IMR-90 (cell line): ENCODE data around the gene SARDH. TPM values are rescaled to one million over a fixed set of nuclear protein-coding genes. Genes with fewer than 3 reads are reported as not detected.

ENCODE experiments used
- ATAC-seq: fragments of 200-7000 bp; cut with Tn5 transposase; 2 replicates; pipeline ENCODE4 v1.9.1; 2020; ENCODE audit warnings: low read depth, mild to moderate bottlenecking, moderate library complexity
- BruUV-seq: library from RNA; stranded (reverse); fragments of 400-500 nt; replicated peaks from 2 replicates; lab custom pipeline; 2021; lab: Mats Ljungman, UMichigan
- CTCF ChIA-PET: fragments of 300-600 bp; formaldehyde crosslinking; extraction: SDS; loops from one replicate; lab custom pipeline; 2021; ENCODE audit warnings: antibody characterized with exemption; lab: Yijun Ruan, JAX
- POLR2A ChIA-PET: fragments of 300-600 bp; sonication (Branson Sonifier 250); formaldehyde crosslinking; loops from one replicate; lab custom pipeline; 2022; ENCODE audit warnings: antibody characterized with exemption; ENCODE audit not compliant: unreplicated experiment; lab: Charles Lee
- DNase-seq: peaks from one replicate; pipeline ENCODE4 v3.0.0; 2013
- H2AFZ ChIP-seq: replicated peaks from 2 replicates; pipeline ENCODE3; 2013; ENCODE audit warnings: low read length, mild to moderate bottlenecking; ENCODE audit not compliant: poor library complexity
- H2AK5ac ChIP-seq: 2 replicates; pipeline ENCODE4 v1.6.1; 2013; ENCODE audit warnings: low read depth, low read length, inconsistent platforms
- H2AK9ac ChIP-seq: replicated peaks from 2 replicates; pipeline ENCODE3; 2013; ENCODE audit warnings: mild to moderate bottlenecking, low read depth, low read length, moderate library complexity; ENCODE audit not compliant: poor library complexity
- H2BK120ac ChIP-seq: 2 replicates; pipeline ENCODE4 v1.6.1; 2013; ENCODE audit warnings: low read depth, low read length, inconsistent platforms
- H2BK15ac ChIP-seq: 3 replicates; pipeline ENCODE4 v1.6.1; 2013; ENCODE audit warnings: low read depth, low read length, inconsistent platforms
- H2BK20ac ChIP-seq: 2 replicates; pipeline ENCODE4 v1.6.1; 2013; ENCODE audit warnings: low read depth, mild to moderate bottlenecking, inconsistent platforms, low read length, moderate library complexity
- H2BK5ac ChIP-seq: 2 replicates; pipeline ENCODE4 v1.6.1; 2013; ENCODE audit warnings: mild to moderate bottlenecking, low read depth, low read length, inconsistent platforms; ENCODE audit not compliant: poor library complexity, severe bottlenecking
- H3K14ac ChIP-seq: replicated peaks from 2 replicates; pipeline ENCODE4 v1.6.1; 2013; ENCODE audit warnings: low read depth, low read length, inconsistent platforms
- H3K18ac ChIP-seq: 2 replicates; pipeline ENCODE4 v1.6.1; 2013; ENCODE audit warnings: low read depth, low read length, control low read depth
- H3K23ac ChIP-seq: 2 replicates; pipeline ENCODE4 v1.6.1; 2013; ENCODE audit warnings: low read depth, low read length, inconsistent platforms
- H3K27ac ChIP-seq: 2 replicates; pipeline ENCODE4 v1.5.1; 2013; ENCODE audit warnings: mild to moderate bottlenecking, control low read depth, low read length; ENCODE audit not compliant: insufficient read depth
- H3K27me3 ChIP-seq: 2 replicates; pipeline ENCODE4 v1.6.1; 2013; ENCODE audit warnings: low read length; ENCODE audit not compliant: control insufficient read depth, insufficient read depth
- H3K36me3 ChIP-seq: 2 replicates; pipeline ENCODE4 v1.6.1; 2013; ENCODE audit warnings: low read length, mixed read lengths; ENCODE audit not compliant: control insufficient read depth, insufficient read depth
- H3K4ac ChIP-seq: 2 replicates; pipeline ENCODE4 v1.6.1; 2013; ENCODE audit warnings: low read depth, low read length, inconsistent platforms
- H3K4me1 ChIP-seq: 2 replicates; pipeline ENCODE4 v1.6.1; 2013; ENCODE audit warnings: low read length, mixed read lengths; ENCODE audit not compliant: control insufficient read depth, insufficient read depth
- H3K4me2 ChIP-seq: 2 replicates; pipeline ENCODE4 v1.6.1; 2013; ENCODE audit warnings: low read depth, mild to moderate bottlenecking, control low read depth, low read length, moderate library complexity
- H3K4me3 ChIP-seq: 2 replicates; pipeline ENCODE4 v1.5.1; 2013; ENCODE audit warnings: low read depth, mild to moderate bottlenecking, control low read depth, low read length, moderate library complexity; ENCODE audit not compliant: insufficient read depth
- H3K56ac ChIP-seq: 2 replicates; pipeline ENCODE4 v1.6.1; 2013; ENCODE audit warnings: low read length, inconsistent platforms; ENCODE audit not compliant: insufficient read depth; ENCODE audit errors: extremely low read depth
- H3K79me1 ChIP-seq, 2 experiments: 2 replicates each; pipeline ENCODE4 v1.6.1; 2013; ENCODE audit warnings: low read length in 2 of 2, inconsistent platforms in 1 of 2, low read depth in 1 of 2
- H3K9ac ChIP-seq: 2 replicates; pipeline ENCODE4 v1.6.1; 2013; ENCODE audit warnings: low read depth, low read length, control low read depth
- H3K9me1 ChIP-seq: 2 replicates; pipeline ENCODE4 v1.6.1; 2013; ENCODE audit warnings: low read length, inconsistent platforms; ENCODE audit not compliant: insufficient read depth
- H3K9me3 ChIP-seq: 2 replicates; pipeline ENCODE4 v1.6.1; 2013; ENCODE audit warnings: low read length; ENCODE audit not compliant: control insufficient read depth, insufficient read depth
- H4K20me1 ChIP-seq: 2 replicates; pipeline ENCODE4 v1.6.1; 2013; ENCODE audit warnings: low read length, inconsistent platforms; ENCODE audit not compliant: insufficient read depth
- H4K5ac ChIP-seq: 2 replicates; pipeline ENCODE4 v1.6.1; 2013; ENCODE audit warnings: mild to moderate bottlenecking, low read depth, low read length, control low read depth
- H4K8ac ChIP-seq, 2 experiments: 2 replicates each; pipeline ENCODE4 v1.6.1; 2013; ENCODE audit warnings: low read depth in 2 of 2, low read length in 2 of 2, control low read depth in 1 of 2, inconsistent platforms in 1 of 2
- H4K91ac ChIP-seq: 2 replicates; pipeline ENCODE4 v1.6.1; 2013; ENCODE audit warnings: low read depth, low read length, inconsistent platforms; ENCODE audit not compliant: insufficient read depth
- CHD1 ChIP-seq: IDR thresholded peaks from 2 replicates; pipeline ENCODE4 v1.6.1; 2012; ENCODE audit warnings: low read depth, low read length, improper control_type of control experiment
- ELK1 ChIP-seq: fragments of 150-350 bp; IDR thresholded peaks from 2 replicates; pipeline ENCODE4 v1.6.1; 2016; ENCODE audit warnings: low read depth, mild to moderate bottlenecking, low read length, moderate library complexity, borderline replicate concordance
- POLR2A ChIP-seq: IDR thresholded peaks from 2 replicates; pipeline ENCODE4 v1.6.1; 2012; ENCODE audit warnings: mild to moderate bottlenecking, low read depth, low read length
- WGBS, 2 experiments: methylation state at CpG; one replicate each; pipeline versions ENCODE4 v1.1.5 to v1.1.7; 2013; ENCODE audit warnings: missing lambda C conversion rate in 2 of 2; ENCODE audit not compliant: insufficient read length in 1 of 2; ENCODE audit errors: extremely low coverage in 2 of 2; 5-methylcytosine and 5-hydroxymethylcytosine counted together
- dilution Hi-C: fragments of 300-500 bp; cut with HindIII; formaldehyde crosslinking; loops from one replicate; pipeline ENCODE4 v1.14.3; 2018; ENCODE audit warnings: low sequenced_read_pairs; ENCODE audit not compliant: unreplicated experiment
- in situ Hi-C: fragments of 300-500 bp; cut with MboI; formaldehyde crosslinking; loops from 3 replicates; pipeline ENCODE4 v1.14.3; 2019; ENCODE audit warnings: low sequenced_read_pairs, inconsistent platforms, mixed read lengths
- intact Hi-C: fragments of 100-400 bp; cut with micrococcal nuclease; formaldehyde crosslinking; loops from 2 replicates; pipeline ENCODE4 v1.10.0; 2022
- polyA plus RNA-seq, 3 experiments: library from polyadenylated mRNA; depleted of rRNA; stranded (reverse); fragments of >200 nt; gene quantifications; 2 replicates each; pipeline ENCODE4 v1.2.3, GENCODE V29; 2012; ENCODE audit warnings: low replicate concordance in 1 of 3
- total RNA-seq: library from RNA; depleted of rRNA; stranded (reverse); fragments of >200 nt; gene quantifications from 2 replicates; pipeline ENCODE4 v1.2.3, GENCODE V29; 2012

The SARDH gene
- total and polyA plus RNA-seq, 2 of the 4 experiments (the other 2 are of a cell fraction) = 5.0 to 7.5 TPM

- ATAC-seq (no peak), DNase-seq (no peak)
- dilution Hi-C loops (no loop called here), in situ Hi-C loops (no loop called here), intact Hi-C loops (no loop called here)
- Histone ChIP-seq H2BK15ac (no peak overlapping the region), H3K18ac (no peak overlapping the region), H3K36me3 (no peaks in the 10 kb centered on the region), H4K20me1 (no peaks in the 10 kb centered on the region), H3K23ac (no peak overlapping the region), H3K9ac (no peak overlapping the region), H2BK120ac (no peak overlapping the region), H3K27ac (no peak overlapping the region), H3K27me3 (no peaks in the 10 kb centered on the region; the same call in 1 of the 2 replicates), H3K9me1 (no peaks in the 10 kb centered on the region), H4K5ac (no peak overlapping the region), H3K4me2 (no peak overlapping the region), H3K4me1 (no peaks in the 10 kb centered on the region), H3K79me1 (no peaks in the 10 kb centered on the region), H2BK20ac (no peak overlapping the region), H3K4me3 (no peak overlapping the region), H2AK9ac (no peak overlapping the region), H3K56ac (no peak overlapping the region), H3K9me3 (no peaks in the 10 kb centered on the region), H4K8ac (no peak overlapping the region), H3K14ac (no peak overlapping the region), H3K4ac (no peak overlapping the region), H2BK5ac (no peak overlapping the region), H2AK5ac (no peak overlapping the region), H2AFZ (no peak overlapping the region), H4K91ac (no peak overlapping the region)
- POLR2A ChIA-PET = no interaction called here
- WGBS, 2 experiments = 94% methylated on average over 6 of the region's 17 CpGs; no CpG with 5 or more reads in 1 of the 2 experiments
- CTCF ChIA-PET = no interaction called here
- TF ChIP-seq POLR2A (no peak), CHD1 (no peak), ELK1 (no peak)
- no TSS peak for BruUV-seq
These were observed 67.7 kb downstream of the SARDH start for GRCh38 chr9:133670466-133670865.
